Natural killer cell (primary cell): ENCODE data around the gene CACNB3. TPM values are rescaled to one million over a fixed set of nuclear protein-coding genes. Genes with fewer than 3 reads are reported as not detected.
A peak's percentile ranks its signal among the peaks of the same experiment; 100 is the strongest.
"Not testable (repeated sequence)": the region's sequence is repeated elsewhere in the genome, so short reads cannot be mapped to it uniquely, and the experiment has no call there.

ENCODE experiments used
- ATAC-seq, 3 donors: fragments of 150-1000 bp in 2 of 3; fragments of 200-7000 bp in 1 of 3; cut with Tn5 transposase; 1 replicate in 1 of 3; 2 replicates in 2 of 3; pipeline ENCODE4 v1.10.0; 2021; ENCODE audit warnings: mild to moderate bottlenecking in 2 of 3, moderate library complexity in 2 of 3
- DNase-seq, 2 donors: peaks; one replicate each; pipeline versions ENCODE4 v3.0.0 to v3.0.0-alpha.2; 2013 to 2021; ENCODE audit warnings: mixed read lengths in 1 of 2
- H3K27ac ChIP-seq: one replicate; pipeline ENCODE4 v1.5.1; 2013; ENCODE audit warnings: mild to moderate bottlenecking, low read length
- H3K27me3 ChIP-seq: one replicate; pipeline ENCODE4 v1.6.1; 2013; ENCODE audit warnings: low read length; ENCODE audit not compliant: control insufficient read depth, insufficient read depth
- H3K36me3 ChIP-seq: one replicate; pipeline ENCODE4 v1.6.1; 2013; ENCODE audit warnings: low read length; ENCODE audit not compliant: control insufficient read depth, insufficient read depth
- H3K4me1 ChIP-seq: one replicate; pipeline ENCODE4 v1.6.1; 2013; ENCODE audit warnings: low read length; ENCODE audit not compliant: control insufficient read depth, insufficient read depth
- H3K4me3 ChIP-seq: one replicate; pipeline ENCODE4 v1.5.1; 2013; ENCODE audit warnings: low read length
- H3K9me3 ChIP-seq: one replicate; pipeline ENCODE4 v1.6.1; 2013; ENCODE audit warnings: low read length; ENCODE audit not compliant: control insufficient read depth, insufficient read depth
- H3K27ac Mint-ChIP-seq, 2 donors: one replicate each; pipeline ENCODE4 v1.8.0; 2022; ENCODE audit warnings: mild to moderate bottlenecking in 2 of 2, mixed read lengths in 2 of 2, moderate library complexity in 1 of 2
- H3K27me3 Mint-ChIP-seq, 2 donors: one replicate each; pipeline ENCODE4 v1.8.0; 2022; ENCODE audit warnings: low read depth in 2 of 2, mixed read lengths in 2 of 2
- H3K36me3 Mint-ChIP-seq: one replicate; pipeline ENCODE4 v1.8.0; 2022; ENCODE audit warnings: mixed read lengths
- H3K4me1 Mint-ChIP-seq, 2 donors: one replicate each; pipeline ENCODE4 v1.8.0; 2022; ENCODE audit warnings: mixed read lengths in 2 of 2
- H3K4me3 Mint-ChIP-seq: one replicate; pipeline ENCODE4 v1.8.0; 2022; ENCODE audit warnings: mild to moderate bottlenecking, moderate library complexity, mixed read lengths
- H3K9me3 Mint-ChIP-seq, 2 donors: one replicate each; pipeline ENCODE4 v1.8.0; 2022; ENCODE audit warnings: mixed read lengths in 2 of 2
- CTCF ChIP-seq: fragments of 200-600 bp; IDR thresholded peaks from one replicate; pipeline ENCODE4 v1.8.0; 2022; ENCODE audit warnings: antibody characterized with exemption
- WGBS: methylation state at CpG from one replicate; pipeline ENCODE4 v1.1.7; 2013; ENCODE audit warnings: missing lambda C conversion rate; ENCODE audit not compliant: insufficient coverage; 5-methylcytosine and 5-hydroxymethylcytosine counted together
- intact Hi-C: fragments of 100-400 bp; cut with micrococcal nuclease; formaldehyde crosslinking; loops from one replicate; pipeline ENCODE4 v1.14.2; 2022
- total RNA-seq, 4 donors: library from RNA; stranded (reverse); fragments of 120-200 nt in 1 of 4; gene quantifications; one replicate each; pipeline versions ENCODE4 v1.2.3 to v1.2.4, GENCODE V29; 2013 to 2022

The CACNB3 gene
- total RNA-seq, 3 donors from 2014 or later (not counting 1 experiment from before 2014, with no cell fraction given): 7.2 to 12.4 (median 12.2) TPM

GRCh38 chr12:48832321-48833060 lies 14.2 kb downstream of the CACNB3 start:
- 97% methylated on average over 12 of the region's 12 CpGs for WGBS
- ATAC-seq: no peak
- no peak for DNase-seq
- Histone ChIP-seq H3K4me1 (no peaks in the 10 kb centered on the region), H3K27me3 (no peaks in the 10 kb centered on the region), H3K27ac (no peak overlapping the region), H3K4me3 (no peak overlapping the region), H3K36me3 (peaks cover 85% of the 10 kb centered on the region), H3K9me3 (no peaks in the 10 kb centered on the region)
- TF ChIP-seq CTCF: no peak
- Mint-ChIP-seq H3K4me3 (no peak overlapping the region), H3K27ac (no peak overlapping the region), H3K9me3 (no peaks in the 10 kb centered on the region), H3K27me3 (no peaks in the 10 kb centered on the region), H3K4me1 (peaks cover 0 to 6% of the 10 kb centered on the region in 2 donors), H3K36me3 (peaks cover 29% of the 10 kb centered on the region)
- intact Hi-C loops: no loop called here

- intact Hi-C loops: no loop called here
- DNase-seq (no peak), ATAC-seq (no peak)
- Histone ChIP-seq H3K9me3 (no peaks in the 10 kb centered on the region), H3K27me3 (no peaks in the 10 kb centered on the region), H3K4me3 (no peak overlapping the region), H3K4me1 (no peaks in the 10 kb centered on the region), H3K36me3 (peaks cover 67% of the 10 kb centered on the region), H3K27ac (no peak overlapping the region)
- 96% methylated on average over 4 of the region's 4 CpGs for WGBS
- Mint-ChIP-seq H3K36me3 (peaks cover 22% of the 10 kb centered on the region), H3K27ac (no peak overlapping the region), H3K4me3 (no peak overlapping the region), H3K27me3 (no peaks in the 10 kb centered on the region), H3K4me1 (no peaks in the 10 kb centered on the region), H3K9me3 (no peaks in the 10 kb centered on the region)
- TF ChIP-seq CTCF: no peak
These were observed 19.8 kb downstream of the CACNB3 start for GRCh38 chr12:48838048-48838447.

GRCh38 chr12:48842021-48842420 lies 23.7 kb downstream of the CACNB3 start:
- DNase-seq, H3K27ac Mint-ChIP-seq, H3K27me3 ChIP-seq, H3K4me3 ChIP-seq, intact Hi-C loops, H3K4me3 Mint-ChIP-seq, H3K9me3 Mint-ChIP-seq, H3K4me1 ChIP-seq, H3K27ac ChIP-seq, H3K27me3 Mint-ChIP-seq, H3K9me3 ChIP-seq, ATAC-seq: not testable (repeated sequence)
- 97% methylated on average over 23 of the region's 29 CpGs for WGBS
- Mint-ChIP-seq H3K36me3 (peaks cover 12% of the 10 kb centered on the region), H3K4me1 (peaks cover 0 to 18% of the 10 kb centered on the region in 2 donors)
- H3K36me3 ChIP-seq: peaks cover 59% of the 10 kb centered on the region

- peak within 1 kb of the TSS; percentile 100 for H3K4me3 Mint-ChIP-seq
- H3K4me3 ChIP-seq: peak within 1 kb of the TSS; percentile 92
- no peaks in the 10 kb centered on the region for H3K27me3 ChIP-seq
- H3K4me1 Mint-ChIP-seq: peaks cover 42 to 46% of the 10 kb centered on the region in 2 donors
- no peaks in the 10 kb centered on the region for H3K9me3 Mint-ChIP-seq
- peak; percentile 79 to 97 for DNase-seq
- ATAC-seq: peak; percentile 88 to 97 (median 93)
- peak within 1 kb of the TSS; percentile 92 for H3K27ac ChIP-seq
- intact Hi-C loops: loop anchor here (2.0 kb wide), 2 partner anchors 15 to 127 kb away; partner anchors contain the start of gene WNT1
- H3K27me3 Mint-ChIP-seq: no peaks in the 10 kb centered on the region
- H3K9me3 ChIP-seq: no peaks in the 10 kb centered on the region
- peaks cover 7% of the 10 kb centered on the region for H3K36me3 ChIP-seq
- under 1% methylated on average over 51 of the region's 53 CpGs for WGBS
- no peak for TF ChIP-seq CTCF
- peak within 1 kb of the TSS; percentile 99 to 100 for H3K27ac Mint-ChIP-seq
- no peaks in the 10 kb centered on the region for H3K36me3 Mint-ChIP-seq
- H3K4me1 ChIP-seq: peaks cover 20% of the 10 kb centered on the region
These were observed 33.8 kb downstream of the CACNB3 start, which contains the start of gene DDX23 for GRCh38 chr12:48851883-48852733. DDX23 (minus strand) TSS chr12:48852163; CDS start chr12:48845782, 6,381 bp downstream.
